GM19193 (cell line): ENCODE results near the gene ACOT12.

Experiments used
- POLR2A ChIP-seq: IDR thresholded peaks from 4 replicates; pipeline ENCODE4 v1.6.1; 2011; ENCODE audit not compliant: insufficient read depth, insufficient read length; ENCODE audit errors: extremely low read depth

Gene ACOT12

DNA sequence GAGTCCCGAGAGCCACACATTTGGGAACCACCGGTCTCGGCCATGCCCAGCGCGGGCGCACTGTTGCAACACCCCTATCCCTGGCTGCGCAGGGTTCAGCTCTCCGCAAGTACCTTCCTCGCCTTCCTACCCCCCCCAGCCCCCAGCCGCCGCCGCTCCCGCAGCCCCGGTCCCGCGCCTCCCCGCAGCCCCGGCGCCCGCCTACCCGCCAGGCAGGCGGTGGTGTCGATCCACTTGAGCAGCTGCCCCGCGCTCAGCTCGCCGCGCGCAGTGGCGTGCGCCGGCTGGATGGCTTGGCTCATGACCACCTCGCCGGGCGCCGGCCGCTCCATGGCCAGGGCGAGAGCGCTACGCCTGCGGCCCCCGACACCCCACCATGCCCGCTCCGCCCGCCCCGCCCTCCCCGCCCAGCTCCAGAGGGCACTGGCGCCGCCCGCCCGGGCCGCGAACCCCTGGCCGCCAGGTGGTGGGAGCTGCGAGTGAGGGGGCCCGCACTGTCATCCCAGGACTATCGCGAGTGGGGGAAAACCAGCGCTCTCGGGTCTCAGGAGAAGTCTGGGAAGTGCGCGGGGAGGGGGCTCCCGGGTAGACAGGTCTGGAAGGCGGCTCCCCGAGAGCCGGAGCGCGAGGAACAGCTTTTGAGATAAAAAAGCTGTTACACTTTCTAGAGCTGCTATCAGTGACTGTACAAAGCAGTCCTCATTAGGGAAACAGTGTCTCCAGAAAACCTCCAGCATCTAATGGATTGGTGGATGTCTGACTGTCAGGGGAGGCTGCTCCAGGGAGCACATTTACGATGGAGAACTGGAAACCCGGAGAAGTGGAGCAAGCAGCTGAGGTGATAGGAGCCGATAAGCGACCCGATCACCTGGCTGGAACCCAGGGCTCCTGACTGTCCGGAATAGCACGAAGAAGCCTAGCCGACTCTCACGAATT is at the start of gene ACOT12:
TSS of gene ACOT12 (minus strand) at position 352 of the 936 bp plus-strand sequence. CDS start at position 332, 20 bp downstream.
- TF ChIP-seq POLR2A = no peak

DNA sequence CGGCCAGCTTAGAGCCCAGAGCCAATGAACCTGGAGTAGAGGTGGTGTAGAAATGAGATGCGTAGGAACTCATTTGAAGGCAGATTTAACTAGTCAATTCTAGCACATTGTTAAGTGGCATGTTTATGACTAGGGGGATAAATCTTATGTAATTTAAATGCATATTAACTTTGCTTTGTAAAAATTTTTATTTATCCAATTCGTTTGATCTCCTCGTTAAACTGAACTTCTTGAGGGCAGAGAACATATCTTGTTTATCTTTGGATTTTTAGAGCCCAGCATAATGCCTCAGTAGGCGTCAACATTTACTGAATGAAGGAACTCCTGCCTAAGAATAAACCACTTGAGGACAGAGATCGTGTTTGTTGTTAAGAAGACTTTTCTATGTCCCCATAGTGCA is 41.1 kb upstream of the ACOT12 start:
- TF ChIP-seq POLR2A = no peak

GRCh38 chr5:81429985-81430384 is 36.1 kb upstream of the ACOT12 start:
- TF ChIP-seq POLR2A = no peak

GRCh38 chr5:81429363-81429762 is 35.4 kb upstream of the ACOT12 start:
- no peak for TF ChIP-seq POLR2A

DNA sequence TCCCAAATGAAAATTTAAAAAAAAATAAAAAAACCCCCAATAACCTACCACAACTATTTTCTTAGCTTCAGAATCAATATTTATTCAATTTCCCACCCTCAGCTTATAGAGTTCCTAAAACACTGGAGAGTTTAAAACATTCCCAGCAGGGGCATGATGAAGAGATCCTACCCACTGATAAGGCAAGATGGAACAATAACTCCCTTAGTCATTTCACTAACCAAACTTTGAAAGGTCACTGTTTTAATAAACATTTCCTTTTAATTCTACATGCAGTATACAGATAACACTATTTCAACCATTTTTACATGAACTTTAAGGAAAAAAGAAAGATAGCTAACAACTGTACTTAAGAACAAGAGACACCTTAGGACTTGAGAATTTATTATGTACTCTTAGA is 34.9 kb upstream of the ACOT12 start:
- no peak for TF ChIP-seq POLR2A

- no peak for TF ChIP-seq POLR2A
Observed at GRCh38 chr5:81428446-81428845, 34.5 kb upstream of the ACOT12 start.

- no peak for TF ChIP-seq POLR2A
Observed at GRCh38 chr5:81427566-81427965, 33.6 kb upstream of the ACOT12 start.

- TF ChIP-seq POLR2A = no peak
Observed at GRCh38 chr5:81426359-81427030, 32.6 kb upstream of the ACOT12 start.

DNA sequence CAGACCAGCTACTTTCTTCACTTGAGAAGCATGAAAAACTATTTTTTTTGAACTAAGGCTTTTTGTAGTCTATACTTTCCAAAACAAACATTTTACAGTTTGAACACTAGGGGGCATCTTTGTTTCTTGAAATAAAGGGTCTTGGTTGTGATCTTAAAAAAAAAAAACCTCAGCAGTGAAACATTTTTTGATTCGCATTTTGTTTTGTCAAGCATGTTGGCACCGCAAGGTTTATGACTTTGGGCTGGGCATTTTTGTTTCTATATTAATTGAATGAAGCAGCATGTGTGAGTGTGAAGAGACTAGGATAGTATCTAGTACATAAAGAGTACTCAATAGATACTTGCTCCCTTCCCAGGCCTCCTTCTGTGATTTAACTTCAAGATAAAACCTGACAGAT is 31.6 kb upstream of the ACOT12 start:
- TF ChIP-seq POLR2A = no peak

DNA sequence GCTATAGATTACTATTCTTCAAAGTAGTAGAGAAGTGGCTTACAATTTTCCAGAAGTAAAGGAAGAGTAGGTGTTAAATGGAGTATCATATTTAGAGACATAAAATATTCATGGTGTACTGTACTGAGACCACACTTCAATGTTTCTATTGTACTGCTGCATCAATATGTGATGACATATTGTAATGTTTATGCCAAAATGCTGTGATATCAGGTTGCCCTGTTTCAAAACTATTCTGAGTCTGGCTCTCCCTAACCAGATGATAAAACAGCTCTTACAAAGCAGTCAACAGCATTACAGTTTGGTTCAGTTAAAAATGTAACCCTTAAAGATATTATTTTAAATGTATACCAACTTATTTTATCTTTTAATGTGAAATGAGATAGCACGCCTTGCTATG is 30.8 kb upstream of the ACOT12 start:
- TF ChIP-seq POLR2A = no peak

- TF ChIP-seq POLR2A = no peak
Observed at GRCh38 chr5:81422671-81423070, 28.7 kb upstream of the ACOT12 start.

GRCh38 chr5:81420039-81420667 is 26.2 kb upstream of the ACOT12 start:
- TF ChIP-seq POLR2A = no peak

GRCh38 chr5:81418606-81419005 is 24.7 kb upstream of the ACOT12 start:
- no peak for TF ChIP-seq POLR2A

DNA sequence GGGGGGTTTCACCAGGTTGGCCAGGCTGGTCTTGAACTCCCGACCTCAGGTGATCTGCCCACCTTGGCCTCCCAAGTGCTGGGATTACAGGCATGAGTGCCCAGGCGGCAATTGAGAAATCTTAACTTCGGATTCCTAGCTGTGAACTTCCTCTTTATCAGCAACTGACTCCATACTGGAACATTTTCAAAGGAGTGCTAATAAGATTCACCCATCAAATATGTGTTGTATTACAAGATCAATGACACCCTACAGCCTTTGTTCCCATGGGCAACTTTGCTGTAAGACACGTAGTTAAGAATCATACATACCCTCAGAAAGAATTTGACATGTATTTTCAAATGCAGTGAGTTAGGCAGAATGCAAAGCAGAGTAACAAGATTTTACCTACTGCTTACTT is 23.1 kb upstream of the ACOT12 start:
- no peak for TF ChIP-seq POLR2A

GRCh38 chr5:81409896-81410295 is 16.0 kb upstream of the ACOT12 start:
- no peak for TF ChIP-seq POLR2A
